Ascending aorta (tissue), 2 donors: ENCODE measurements around the gene AKNAD1. TPM values are rescaled to one million over a fixed set of nuclear protein-coding genes. Genes with fewer than 3 reads are reported as not detected.

Source experiments
- DNase-seq, 2 donors: peaks; one replicate each; pipeline ENCODE4 v3.0.0-alpha.2; 2019; ENCODE audit warnings: low spot score in 2 of 2
- H3K27ac ChIP-seq, 2 donors: fragments of 200-600 bp; sonication (generic); one replicate each; pipeline ENCODE4 v1.5.1; 2016 to 2017; ENCODE audit warnings: mild to moderate bottlenecking in 1 of 2
- H3K27me3 ChIP-seq: fragments of 200-600 bp; sonication (generic); one replicate; pipeline ENCODE4 v1.5.1; 2017
- H3K36me3 ChIP-seq, 2 donors: fragments of 200-600 bp; sonication (generic); one replicate each; pipeline ENCODE4 v1.5.1; 2016
- H3K4me1 ChIP-seq, 2 donors: fragments of 200-600 bp; sonication (generic); one replicate each; pipeline ENCODE4 v1.5.1; 2016 to 2017; ENCODE audit warnings: mild to moderate bottlenecking in 1 of 2
- H3K4me3 ChIP-seq, 2 donors: fragments of 200-600 bp; sonication (generic); one replicate each; pipeline ENCODE4 v1.5.1; 2016 to 2017; ENCODE audit warnings: mild to moderate bottlenecking in 1 of 2
- H3K9me3 ChIP-seq, 2 donors: fragments of 200-600 bp; sonication (generic); one replicate each; pipeline ENCODE4 v1.5.1; 2016
- CTCF ChIP-seq, 3 experiments: fragments of 200-600 bp in 2 of 3; fragments of 450-650 bp in 1 of 3; sonication (generic) in 2 of 3; IDR thresholded peaks; one replicate each; pipeline ENCODE4 v1.5.1; 2016 to 2019; ENCODE audit warnings: antibody characterized with exemption in 3 of 3, mild to moderate bottlenecking in 1 of 3, moderate library complexity in 1 of 3
- intact Hi-C: fragments of 100-400 bp; cut with DNase I; formaldehyde crosslinking; loops from one replicate; pipeline ENCODE4 v1.15.1; 2023
- total RNA-seq: library from RNA; depleted of rRNA; stranded (reverse); fragments of >200 nt; gene quantifications from one replicate; pipeline ENCODE4 v1.1.0, GENCODE V29; 2016

Gene AKNAD1
- total RNA-seq, result not detected

GRCh38 chr1:108856994-108857393 lies at the start of gene AKNAD1:
TSS of gene AKNAD1 (minus strand) at chr1:108857094. CDS start at chr1:108852664, 4,430 bp downstream.
- Histone ChIP-seq H3K27ac (no peak within 1 kb of the TSS), H3K9me3 (no peaks in the 10 kb centered on the region), H3K4me3 (no peak within 1 kb of the TSS), H3K36me3 (no peaks in the 10 kb centered on the region), H3K27me3 (no peaks in the 10 kb centered on the region), H3K4me1 (no peaks in the 10 kb centered on the region)
- no peak for TF ChIP-seq CTCF (IDR thresholded peaks at IDR 0.05)
- intact Hi-C loops, result no loop called here
- no peak for DNase-seq

GRCh38 chr1:108901106-108901505 lies 44.2 kb upstream of the AKNAD1 start:
- H3K9me3 ChIP-seq, result no peaks in the 10 kb centered on the region
- intact Hi-C loops, result no loop called here
- no peak for DNase-seq
- H3K4me1 ChIP-seq, result no peaks in the 10 kb centered on the region
- H3K4me3 ChIP-seq, result no peak overlapping the region
- no peak overlapping the region for H3K27ac ChIP-seq
- H3K36me3 ChIP-seq, result no peaks in the 10 kb centered on the region
- TF ChIP-seq CTCF (IDR thresholded peaks at IDR 0.05), result no peak
- H3K27me3 ChIP-seq, result no peaks in the 10 kb centered on the region

GRCh38 chr1:108897865-108898720 lies 41.2 kb upstream of the AKNAD1 start:
- Histone ChIP-seq H3K4me1 (no peaks in the 10 kb centered on the region), H3K9me3 (no peaks in the 10 kb centered on the region), H3K4me3 (no peak overlapping the region), H3K27ac (no peak overlapping the region), H3K36me3 (no peaks in the 10 kb centered on the region), H3K27me3 (no peaks in the 10 kb centered on the region)
- intact Hi-C loops, result loop anchor here (1.0 to 5.0 kb wide), 2 partner anchors 70 to 151 kb away; partner anchors contain the start of gene STXBP3
- peak; percentile 61 to 71 (median 71) for TF ChIP-seq CTCF (IDR thresholded peaks at IDR 0.05)
- DNase-seq, result no peak

- intact Hi-C loops, result loop anchor here (5.0 kb wide), 1 partner anchor 149 kb away; the partner anchor contains the start of gene STXBP3
- no peak overlapping the region for H3K27ac ChIP-seq
- H3K4me1 ChIP-seq, result no peaks in the 10 kb centered on the region
Measured at GRCh38 chr1:108896146-108897145, 39.6 kb upstream of the AKNAD1 start.

More at GRCh38 chr1:108896146-108897145, 39.6 kb upstream of the AKNAD1 start:
- DNase-seq, result no peak
- H3K4me3 ChIP-seq, result no peak overlapping the region
- no peak for TF ChIP-seq CTCF (IDR thresholded peaks at IDR 0.05)
- H3K9me3 ChIP-seq, result no peaks in the 10 kb centered on the region
- no peaks in the 10 kb centered on the region for H3K36me3 ChIP-seq
- H3K27me3 ChIP-seq, result no peaks in the 10 kb centered on the region
